ENCODE measurements around the gene PNRC1.
"Not testable (repeated sequence)": the region's sequence is repeated elsewhere in the genome, so short reads cannot be mapped to it uniquely, and the experiment has no call there.

Gene PNRC1

DNA sequence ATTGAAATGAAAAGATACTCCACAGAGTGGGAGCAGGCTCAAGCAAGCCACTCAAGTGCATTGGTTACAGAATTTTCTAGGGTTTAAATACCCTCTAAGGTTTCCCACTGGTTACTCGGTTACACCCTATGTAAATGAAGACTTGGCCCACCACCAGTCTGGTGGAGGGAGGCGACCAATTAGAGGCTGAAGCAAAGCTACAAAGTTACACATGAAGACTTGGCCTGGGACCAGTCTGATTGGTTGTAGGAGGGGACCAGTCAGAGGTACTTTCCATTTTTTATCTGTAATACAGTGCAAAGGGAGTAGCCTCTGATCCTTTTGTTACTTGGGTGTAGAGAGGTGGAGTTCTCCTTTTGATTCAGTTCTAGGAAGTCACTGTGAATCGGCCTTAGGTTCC, 29.7 kb downstream of the PNRC1 start:
- DNase-seq (ENCODE audit: low read depth): no peak

DNA sequence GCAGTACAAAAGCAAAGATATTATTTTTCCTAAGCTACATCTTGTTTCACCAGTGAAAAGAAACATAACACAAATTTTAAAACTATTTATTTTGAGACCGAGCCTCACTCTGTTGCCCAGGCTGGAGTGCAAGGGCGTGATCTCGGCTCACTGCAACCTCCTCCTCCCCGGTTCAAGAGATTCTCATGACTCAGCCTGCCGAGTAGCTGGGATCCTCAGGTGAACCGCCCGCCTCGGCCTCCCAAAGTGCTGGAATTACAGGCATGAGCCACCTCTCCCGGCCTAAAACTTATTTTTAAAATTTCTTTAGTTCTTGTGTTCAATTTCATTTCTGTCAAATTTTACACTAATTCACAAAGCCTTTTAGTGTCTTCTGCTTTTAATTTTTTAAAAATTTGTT, 31.4 kb downstream of the PNRC1 start:
- DNase-seq (ENCODE audit: low read depth): no peak

DNA sequence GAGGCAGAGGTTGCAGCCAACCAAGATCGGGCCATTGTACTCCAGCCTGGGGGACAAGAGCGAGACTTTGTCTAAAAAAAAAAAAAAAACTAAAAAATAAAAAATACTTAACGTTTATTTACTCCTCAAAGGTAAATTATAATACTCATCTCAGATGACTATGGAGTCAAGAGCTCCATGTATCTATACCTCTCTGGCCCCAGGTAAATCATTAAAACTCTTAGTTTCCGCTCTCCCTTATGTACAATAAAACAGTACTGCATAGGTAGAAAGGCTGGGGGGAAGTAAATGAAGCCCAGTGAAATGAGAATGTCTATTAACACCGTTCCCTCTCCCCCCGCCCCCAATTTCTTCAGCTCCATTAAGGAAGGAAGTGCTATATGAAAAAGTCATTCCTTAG, 36.2 kb downstream of the PNRC1 start:
- DNase-seq (ENCODE audit: low read depth): no peak

DNA sequence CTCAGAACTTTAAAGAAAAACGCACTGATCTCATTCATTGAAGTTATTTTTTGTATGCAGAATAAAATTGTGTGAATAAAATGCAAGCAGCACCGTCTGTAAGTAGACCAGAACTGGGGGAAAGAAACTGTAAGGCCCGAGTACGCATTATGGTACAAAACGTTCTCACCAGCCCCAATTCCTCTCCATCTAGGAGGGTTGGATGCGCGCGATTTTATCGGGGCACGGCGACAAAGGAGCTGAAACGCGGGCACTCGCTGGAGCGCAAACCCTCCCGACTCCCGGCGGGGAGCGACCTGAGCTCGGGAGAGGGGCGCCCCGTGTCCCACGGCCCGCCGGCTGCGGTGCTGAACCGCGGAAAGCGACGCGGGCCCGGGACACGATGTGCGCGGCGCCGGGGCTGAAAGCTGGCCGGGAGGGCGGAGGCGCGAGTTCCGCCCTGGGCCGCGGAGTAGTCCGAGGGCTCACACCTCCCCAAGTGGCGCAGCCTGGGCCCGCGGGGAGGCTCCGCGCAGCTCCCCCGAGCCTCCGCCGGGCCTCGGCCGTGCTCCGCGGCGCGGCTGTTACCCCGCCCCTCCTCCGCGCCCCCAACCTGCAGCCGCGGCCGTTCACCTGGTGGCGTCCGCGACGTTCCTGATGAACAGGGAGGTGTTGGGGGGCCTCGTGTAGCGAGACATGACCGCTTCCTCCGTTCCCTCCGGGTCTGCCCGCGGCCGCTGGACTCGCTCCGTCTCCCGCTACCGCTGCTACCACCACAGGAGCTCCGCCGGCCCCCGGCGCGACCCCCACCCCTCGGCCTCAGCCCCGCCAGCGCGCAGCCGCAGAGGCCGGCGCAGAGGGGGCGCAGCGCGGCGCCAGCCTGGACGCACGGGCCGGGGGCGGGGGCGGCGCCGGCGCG, 36.9 kb downstream of the PNRC1 start, which contains the start of gene SRSF12:
Gene SRSF12 (minus strand): TSS at position 861 of the 898 bp plus-strand sequence. CDS start 184 bp downstream, at position 677.
- no peak for DNase-seq (ENCODE audit: low read depth)

DNA sequence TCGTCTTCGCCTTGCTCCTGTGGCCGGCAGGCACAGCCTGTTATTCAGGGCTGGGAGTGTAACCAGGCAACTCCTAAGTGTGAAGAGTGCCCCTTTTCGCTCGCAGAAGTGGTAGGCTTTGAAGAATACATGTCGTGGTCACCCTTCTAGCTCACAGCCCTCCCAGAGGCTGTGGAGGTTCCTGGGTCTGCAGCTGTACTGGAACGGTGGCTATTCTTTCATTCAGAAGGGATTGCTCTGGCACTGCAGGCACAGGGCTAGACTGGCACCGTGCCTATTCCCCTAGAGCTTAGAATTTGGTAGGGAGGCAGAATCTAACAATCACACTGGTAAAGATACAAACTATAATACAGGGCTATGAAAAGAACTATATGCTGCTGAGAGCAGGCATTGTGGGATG, 38.4 kb downstream of the PNRC1 start:
- DNase-seq (ENCODE audit: low read depth): no peak

DNA sequence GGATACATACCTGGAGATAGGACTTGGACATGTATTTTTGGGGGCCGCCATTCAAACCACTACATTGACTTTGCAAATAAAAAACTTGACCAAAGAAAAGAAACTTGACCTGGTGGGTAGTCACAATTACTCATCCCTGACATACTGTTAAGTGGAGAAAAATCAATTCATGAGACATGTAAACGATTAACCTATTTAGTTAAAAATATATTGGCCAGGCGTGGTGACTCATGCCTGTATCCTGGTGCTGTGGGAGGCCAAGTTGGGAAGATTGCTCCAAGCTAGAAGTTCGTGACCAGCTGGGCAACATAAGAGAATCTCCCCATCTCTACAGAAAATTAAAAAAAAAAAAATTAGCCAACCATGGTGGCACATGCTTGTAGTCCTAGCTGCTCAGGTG, 39.8 kb downstream of the PNRC1 start:
- DNase-seq (ENCODE audit: low read depth): no peak

DNA sequence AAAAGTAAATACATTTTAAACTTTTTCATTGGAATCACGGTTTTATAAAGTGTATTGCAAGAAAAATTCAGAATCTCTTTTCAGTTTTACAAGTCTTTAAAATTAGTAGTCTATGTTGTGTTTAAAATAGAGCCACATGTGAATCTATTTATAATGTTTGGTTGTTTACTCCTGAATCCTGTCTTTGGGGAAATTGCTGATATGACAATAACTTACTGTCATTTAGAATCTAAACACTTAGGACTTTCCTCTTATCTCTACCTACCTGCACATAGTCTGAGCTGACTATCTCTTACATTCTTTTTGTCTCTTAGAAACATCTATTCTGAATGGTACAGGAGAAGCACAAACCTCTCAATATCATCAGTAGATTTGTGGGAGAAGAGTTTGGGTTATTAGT, 41.4 kb downstream of the PNRC1 start:
- DNase-seq (ENCODE audit: low read depth): no peak

DNA sequence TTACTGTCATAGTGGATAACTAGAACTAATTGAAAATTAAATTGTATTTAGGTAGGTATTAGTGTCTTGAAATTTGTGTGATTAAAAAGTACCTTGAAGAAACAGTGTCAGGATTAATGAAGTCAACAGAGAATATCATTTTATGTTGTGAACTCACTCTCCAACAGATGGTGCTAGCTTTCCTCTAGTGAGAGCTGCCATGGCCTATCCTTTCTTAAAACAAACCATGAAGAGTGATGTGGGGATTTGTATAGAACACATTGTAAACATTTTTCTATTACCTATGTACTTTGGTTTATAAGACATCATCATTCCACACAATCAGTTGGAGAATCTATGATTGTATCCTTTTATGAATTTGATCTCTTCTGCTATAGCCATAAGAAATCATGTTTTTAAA, 42.1 kb downstream of the PNRC1 start:
- DNase-seq (ENCODE audit: low read depth): no peak

DNA sequence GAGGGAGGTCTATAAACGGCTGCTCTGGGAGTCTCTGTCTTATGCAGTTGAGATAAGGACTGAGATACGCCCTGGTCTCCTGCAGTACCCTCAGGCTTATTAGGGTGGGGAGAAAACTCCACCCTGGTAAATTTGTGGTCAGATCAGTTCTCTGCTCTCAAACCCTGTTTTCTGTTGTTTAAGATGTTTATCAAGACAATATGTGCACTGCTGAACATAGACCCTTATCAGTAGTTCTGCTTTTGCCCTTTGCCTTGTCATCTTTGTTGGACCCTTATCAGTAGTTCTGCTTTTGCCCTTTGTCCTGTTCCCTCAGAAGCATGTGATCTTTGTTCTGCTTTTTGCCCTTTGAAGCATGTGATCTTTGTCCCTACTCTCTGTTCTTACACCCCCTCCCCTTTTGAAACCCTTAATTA, 47.7 kb downstream of the PNRC1 start:
- DNase-seq (ENCODE audit: low read depth): not testable (repeated sequence)

DNA sequence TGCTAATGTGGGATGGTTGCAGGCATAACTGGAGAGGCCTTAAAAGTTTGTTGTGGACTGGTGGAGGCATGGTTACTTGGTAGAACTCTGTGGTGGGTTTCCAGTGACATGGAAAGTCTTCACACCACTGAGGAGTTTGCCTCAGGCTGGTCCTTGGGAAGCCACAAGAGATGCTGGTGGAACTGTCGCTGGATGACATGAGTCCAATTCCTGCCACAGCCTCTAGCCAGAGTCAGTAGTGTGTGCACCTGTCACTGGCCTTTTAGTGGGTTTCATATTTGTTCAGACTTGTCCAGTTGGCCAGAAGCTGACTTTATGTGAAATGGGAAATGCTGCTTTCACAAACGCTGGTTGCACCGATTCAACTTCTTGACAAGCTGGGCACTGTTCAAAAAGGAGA, 51.0 kb downstream of the PNRC1 start:
- no peak for DNase-seq (ENCODE audit: low read depth)

DNA sequence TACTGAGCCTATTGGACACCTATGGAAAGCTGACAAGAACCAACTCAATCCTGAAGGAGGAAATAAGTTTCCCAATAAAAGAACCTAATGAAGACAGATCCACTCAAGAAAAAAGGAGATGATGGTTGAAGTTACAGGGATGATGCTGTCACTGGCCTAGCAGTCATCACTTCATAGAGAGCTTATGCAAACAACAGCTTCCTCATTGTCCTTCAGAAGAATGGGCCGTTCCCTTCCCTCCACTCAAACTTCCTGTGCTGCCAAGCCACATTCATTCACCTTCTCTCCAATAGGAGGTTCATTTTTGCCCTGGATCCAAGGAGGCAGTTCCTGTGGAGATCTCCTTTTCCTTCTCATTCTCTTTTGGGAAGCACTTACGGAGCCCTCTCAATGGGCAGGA, 51.5 kb downstream of the PNRC1 start:
- DNase-seq (ENCODE audit: low read depth): no peak

DNA sequence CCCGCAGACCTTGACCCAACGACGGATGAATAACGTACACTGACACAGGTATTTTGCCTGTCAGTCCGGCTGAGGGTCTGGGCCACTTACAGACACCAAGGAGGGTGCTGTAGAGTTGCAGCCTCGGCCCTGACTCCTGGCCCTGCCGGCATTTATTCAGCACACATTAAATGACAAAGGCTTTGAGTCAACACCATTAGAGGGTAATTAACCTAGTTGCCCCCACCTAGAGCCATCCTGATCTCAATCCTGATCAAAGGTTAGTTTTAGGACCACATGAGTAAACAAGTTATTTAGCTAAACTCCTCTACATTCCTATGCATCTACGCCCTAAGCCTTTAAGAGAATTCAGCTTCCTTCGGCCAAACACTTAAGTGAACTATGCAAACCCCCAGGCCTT, 53.4 kb downstream of the PNRC1 start:
- no peak for DNase-seq (ENCODE audit: low read depth)

DNA sequence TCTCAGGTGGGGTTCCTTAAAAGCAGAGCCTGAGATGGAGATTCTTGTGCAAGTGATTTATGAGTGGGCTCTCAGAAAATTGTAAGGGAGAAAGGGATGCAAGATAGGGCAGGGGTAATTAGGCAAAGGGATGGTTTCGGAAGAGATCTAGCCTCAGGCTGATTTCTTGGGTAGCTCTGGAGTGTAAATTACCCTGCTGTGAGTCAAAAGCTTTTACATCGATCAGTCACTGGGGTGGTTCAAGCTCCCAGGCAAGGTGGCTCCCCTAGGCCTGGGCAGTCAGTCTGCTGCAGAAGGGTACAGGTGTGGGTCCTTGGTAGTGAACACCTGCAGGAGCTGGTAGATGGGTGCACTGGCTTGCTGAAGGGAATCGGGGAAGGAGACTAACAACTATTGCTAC, 54.2 kb downstream of the PNRC1 start:
- DNase-seq (ENCODE audit: low read depth): no peak

Data from stromal cell of bone marrow (primary cell).